ENCODE measurements around the gene DYSF. TPM values are rescaled to one million over a fixed set of nuclear protein-coding genes. Genes with fewer than 3 reads are reported as not detected.

DYSF gene
- total RNA-seq, 4 donors from 2014 or later = 2.4 to 10.6 (median 4.3) TPM

GRCh38 chr2:71474116-71474743, 20.9 kb downstream of the DYSF start:
- TF ChIP-seq POLR2A (IDR thresholded peaks at IDR 0.05) (no peak), CTCF (IDR thresholded peaks at IDR 0.05) (no peak)
- no peak for DNase-seq
- intact Hi-C loops (cut with DNase I) = no loop called here
- no peak overlapping the region for H3K4me3 ChIP-seq
- WGBS, 2 donors = 58 to 65% methylated on average over 2 to 4 of the region's 5 CpGs
- peaks cover 0 to 4% (median 0%) of the 10 kb centered on the region in 3 donors for H3K4me1 ChIP-seq
- H3K27me3 ChIP-seq = peaks cover 0 to 4% (median 0%) of the 10 kb centered on the region in 4 donors
- peak overlapping the region in 3 of 4 donors; percentile 12 to 63 (median 29) for H3K27ac ChIP-seq
- no peaks in the 10 kb centered on the region for H3K9me3 ChIP-seq
- no peaks in the 10 kb centered on the region for H3K36me3 ChIP-seq

GRCh38 chr2:71474744-71475397, 21.5 kb downstream of the DYSF start:
- WGBS, 2 donors = 79 to 80% methylated on average over 7 to 9 of the region's 10 CpGs
- intact Hi-C loops (cut with DNase I) = no loop called here
- Histone ChIP-seq H3K27me3 (no peaks in the 10 kb centered on the region), H3K4me1 (no peaks in the 10 kb centered on the region), H3K27ac (peak overlapping the region in 3 of 4 donors; percentile 12 to 63 (median 29)), H3K9me3 (no peaks in the 10 kb centered on the region), H3K4me3 (no peak overlapping the region), H3K36me3 (no peaks in the 10 kb centered on the region)
- TF ChIP-seq POLR2A (IDR thresholded peaks at IDR 0.05) (no peak), CTCF (IDR thresholded peaks at IDR 0.05) (no peak)
- DNase-seq = no peak

- peaks cover 0 to 8% (median 0%) of the 10 kb centered on the region in 4 donors for H3K27me3 ChIP-seq
- H3K36me3 ChIP-seq = no peaks in the 10 kb centered on the region
- H3K9me3 ChIP-seq = no peaks in the 10 kb centered on the region
- no peak overlapping the region for H3K4me3 ChIP-seq
- DNase-seq = no peak
- intact Hi-C loops (cut with DNase I) = no loop called here
- H3K27ac ChIP-seq = no peak overlapping the region
- WGBS, 2 donors = 47 to 56% methylated on average over 1 of the region's 1 CpG
- H3K4me1 ChIP-seq = no peaks in the 10 kb centered on the region
- TF ChIP-seq POLR2A (IDR thresholded peaks at IDR 0.05) (no peak), CTCF (IDR thresholded peaks at IDR 0.05) (no peak)
Observed at GRCh38 chr2:71476495-71476894, 23.1 kb downstream of the DYSF start.

- peaks cover 0 to 8% (median 0%) of the 10 kb centered on the region in 4 donors for H3K27me3 ChIP-seq
- DNase-seq = no peak
- no peak overlapping the region for H3K27ac ChIP-seq
- intact Hi-C loops (cut with DNase I) = no loop called here
- no peaks in the 10 kb centered on the region for H3K4me1 ChIP-seq
- 66 to 72% methylated on average over 5 to 6 of the region's 6 CpGs for WGBS, 2 donors
- no peaks in the 10 kb centered on the region for H3K36me3 ChIP-seq
- H3K9me3 ChIP-seq = no peaks in the 10 kb centered on the region
- no peak for TF ChIP-seq POLR2A (IDR thresholded peaks at IDR 0.05)
- TF ChIP-seq CTCF (IDR thresholded peaks at IDR 0.05) = no peak
- no peak overlapping the region for H3K4me3 ChIP-seq
Observed at GRCh38 chr2:71477231-71477691, 23.9 kb downstream of the DYSF start.

GRCh38 chr2:71478806-71479205, 25.4 kb downstream of the DYSF start:
- WGBS, 2 donors = 8 to 50% methylated on average over 1 to 4 of the region's 6 CpGs
- TF ChIP-seq CTCF (IDR thresholded peaks at IDR 0.05) = no peak
- TF ChIP-seq POLR2A (IDR thresholded peaks at IDR 0.05) = no peak
- H3K36me3 ChIP-seq = no peaks in the 10 kb centered on the region
- no peak overlapping the region for H3K4me3 ChIP-seq
- intact Hi-C loops (cut with DNase I) = no loop called here
- no peak overlapping the region for H3K27ac ChIP-seq
- H3K27me3 ChIP-seq = peaks cover 0 to 8% (median 0%) of the 10 kb centered on the region in 4 donors
- no peak for DNase-seq
- no peaks in the 10 kb centered on the region for H3K4me1 ChIP-seq
- no peaks in the 10 kb centered on the region for H3K9me3 ChIP-seq

Measured in esophagus squamous epithelium (tissue), 5 donors.